Cerebellar cortex (tissue), 1 donor: Measurements from ENCODE around the gene RNF225.
A peak's percentile ranks its signal among the peaks of the same experiment; 100 is the strongest.
"Not testable (repeated sequence)": the region's sequence is repeated elsewhere in the genome, so short reads cannot be mapped to it uniquely, and the experiment has no call there.

Experiments used
- DNase-seq: peaks from one replicate; pipeline ENCODE4 v3.0.0-alpha.2; 2015; ENCODE audit warnings: low spot score

RNF225 gene

DNA sequence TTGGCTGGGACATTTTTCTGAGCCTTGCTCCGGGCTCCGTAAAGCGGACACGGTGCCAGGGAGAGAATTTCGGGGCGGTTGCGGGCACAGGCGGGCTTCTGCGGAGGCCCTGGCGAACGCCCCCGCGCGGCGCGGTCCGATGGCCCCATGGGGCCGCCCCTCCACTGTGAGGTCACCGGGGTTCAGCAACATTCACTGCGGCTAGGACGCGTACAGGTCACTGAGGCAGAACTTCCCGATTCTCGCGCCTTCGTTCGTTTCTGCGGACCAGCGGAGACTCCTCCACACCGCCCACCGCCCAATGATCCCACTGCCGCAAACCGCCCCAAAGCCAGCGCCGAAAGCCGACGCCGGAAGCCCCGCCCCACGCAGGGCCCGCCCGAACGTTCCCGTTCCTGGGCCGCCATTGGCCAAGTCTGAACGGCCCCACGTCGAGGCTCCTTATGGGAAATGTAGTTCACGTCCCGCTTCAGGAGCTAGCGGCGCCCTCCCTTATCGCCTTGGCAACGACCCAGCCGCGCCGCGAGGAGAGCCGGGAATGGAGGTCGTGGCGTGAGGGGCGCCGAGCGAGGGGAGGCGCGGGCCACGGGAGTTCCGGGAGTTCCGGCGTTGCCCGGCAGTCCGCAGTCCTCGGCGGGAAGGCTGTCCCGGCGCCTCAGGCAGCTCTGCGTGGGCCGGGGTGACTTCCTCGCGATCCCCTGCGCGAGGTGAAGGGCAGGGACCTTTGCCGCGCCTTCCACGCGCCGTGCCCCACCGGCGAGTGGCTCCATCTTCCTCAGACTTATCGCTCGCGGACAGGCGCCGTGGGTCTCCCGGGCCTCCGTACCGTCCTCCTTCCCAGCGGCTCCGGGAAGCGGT, 12.9 kb downstream of the RNF225 start, which contains the start of gene ZNF584:
TSS of gene ZNF584 (plus strand) at position 498 of the 858 bp plus-strand sequence. CDS start 499 bp downstream, outside the sequence.
- peak; percentile 98 for DNase-seq

DNA sequence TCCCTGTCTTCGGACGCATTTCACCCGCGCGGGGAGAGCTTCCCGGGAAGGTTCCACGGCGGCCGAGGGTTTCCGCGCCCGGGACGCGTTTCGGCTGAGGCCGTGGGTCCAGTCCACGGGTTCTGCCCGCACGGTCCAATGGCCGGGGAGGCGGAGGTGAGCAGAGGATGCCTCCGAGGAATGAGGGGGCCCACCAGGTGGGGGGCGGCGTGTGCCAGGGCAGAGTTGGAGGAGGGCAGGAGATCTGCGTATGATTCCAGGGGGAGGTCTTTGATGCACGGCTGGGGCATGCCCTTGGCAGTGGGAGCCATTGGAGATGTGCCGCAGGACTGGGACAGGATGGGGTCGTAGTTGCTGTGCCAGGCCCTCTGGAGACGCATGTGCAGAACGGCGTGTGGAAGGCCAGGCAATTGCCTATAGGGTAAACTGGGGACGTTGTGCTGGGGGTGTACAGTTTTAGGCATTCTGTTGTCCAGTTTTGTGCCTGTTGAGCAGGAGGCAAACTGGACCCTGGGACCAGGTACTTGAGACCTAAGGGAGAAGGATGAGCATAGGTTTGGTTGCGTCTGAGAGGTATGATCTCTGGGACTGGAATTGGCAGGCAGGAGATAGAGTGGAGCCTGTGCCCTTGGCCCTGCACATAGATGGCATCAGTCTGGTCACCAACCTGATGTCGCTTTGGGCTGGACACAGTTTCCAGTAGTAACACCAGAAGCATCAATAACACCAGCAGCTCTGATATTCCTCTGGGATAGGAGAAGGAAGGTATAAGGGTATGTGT, 13.7 kb downstream of the RNF225 start:
- peak; percentile 45 for DNase-seq

DNA sequence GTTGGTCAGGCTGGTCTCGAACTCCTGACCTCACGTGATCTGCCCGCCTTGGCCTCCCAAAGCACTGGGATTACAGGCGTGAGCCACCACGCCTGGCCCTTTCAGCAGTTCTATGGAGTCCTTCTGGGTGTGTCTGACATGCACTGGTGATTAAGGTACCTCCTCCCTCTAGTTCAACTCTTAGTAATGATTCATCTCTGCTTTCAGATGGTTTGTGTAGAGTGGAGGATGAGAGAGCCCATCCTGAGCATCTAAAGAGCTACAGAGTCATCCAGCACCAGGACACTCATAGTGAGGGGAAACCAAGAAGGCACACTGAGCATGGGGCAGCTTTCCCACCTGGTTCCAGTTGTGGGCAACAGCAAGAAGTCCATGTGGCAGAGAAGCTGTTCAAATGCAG, 21.1 kb downstream of the RNF225 start:
- DNase-seq, result no peak

DNA sequence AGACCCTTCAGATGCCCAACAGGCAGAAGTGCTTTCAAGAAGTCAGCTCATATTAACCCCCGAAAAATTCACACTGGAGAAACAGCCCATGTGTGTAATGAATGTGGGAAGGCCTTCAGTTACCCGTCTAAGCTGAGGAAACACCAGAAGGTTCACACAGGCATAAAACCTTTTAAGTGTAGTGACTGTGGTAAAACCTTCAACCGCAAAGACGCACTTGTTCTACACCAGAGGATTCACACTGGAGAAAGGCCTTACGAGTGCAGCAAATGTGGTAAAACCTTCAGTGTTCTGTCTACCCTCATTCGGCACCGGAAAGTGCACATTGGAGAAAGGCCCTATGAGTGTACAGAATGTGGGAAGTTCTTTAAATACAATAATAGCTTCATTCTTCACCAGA, 21.6 kb downstream of the RNF225 start:
- DNase-seq, result no peak

DNA sequence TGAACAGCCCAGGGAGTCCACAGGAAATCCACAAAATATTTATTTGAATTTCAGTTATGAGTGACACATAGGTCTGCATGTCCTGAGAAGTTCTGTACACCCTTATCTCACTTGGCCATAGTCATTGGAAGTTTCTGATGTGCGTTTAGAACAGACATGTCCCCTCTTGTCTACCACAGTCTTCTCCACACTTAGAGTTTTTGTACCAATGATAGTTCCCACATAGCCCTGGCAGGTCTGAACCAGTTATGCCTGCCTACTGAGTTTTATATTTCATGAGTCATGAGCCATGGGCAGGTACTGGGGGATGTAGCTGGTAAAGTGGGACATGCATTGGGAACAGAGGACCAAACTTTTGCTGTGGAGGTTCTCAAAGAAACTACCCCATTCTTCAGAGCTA, 33.2 kb downstream of the RNF225 start:
- no peak for DNase-seq

DNA sequence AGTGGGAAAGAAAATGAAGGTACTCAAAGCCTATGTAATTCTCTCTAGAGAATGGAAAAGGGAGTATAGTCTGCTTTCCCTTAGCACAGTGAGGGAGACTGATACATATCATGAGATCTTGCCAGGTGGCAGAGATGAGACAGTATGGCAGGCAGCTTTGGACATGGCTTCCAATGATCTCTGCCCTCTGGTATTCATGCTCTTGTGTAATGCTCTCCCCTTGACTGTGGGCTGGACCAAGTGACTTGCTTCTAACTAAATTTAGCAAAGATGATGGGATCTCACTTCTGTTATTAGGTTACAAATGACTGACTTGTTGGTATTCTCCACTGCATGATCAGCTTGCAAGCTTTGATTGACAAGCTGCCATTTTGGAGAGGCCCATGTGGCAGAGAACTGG, 34.3 kb downstream of the RNF225 start:
- no peak for DNase-seq

DNA sequence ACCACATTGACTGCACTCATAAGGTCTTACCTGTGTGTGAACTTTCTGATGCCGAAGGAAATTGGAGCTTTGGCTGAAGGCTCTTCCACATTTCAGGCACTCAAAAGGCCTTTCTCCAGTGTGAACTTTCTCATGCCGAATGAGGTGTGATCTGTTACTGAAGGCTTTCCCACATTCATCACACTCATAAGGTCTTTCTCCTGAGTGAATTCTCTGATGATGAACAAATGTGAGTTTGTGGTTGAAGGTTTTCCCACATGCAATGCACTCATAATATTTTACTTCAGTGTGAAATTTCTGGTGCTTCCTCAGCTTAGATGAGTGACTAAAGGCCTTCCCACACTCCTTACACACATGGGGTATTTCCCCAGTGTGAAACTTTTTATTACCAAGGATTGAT, 38.8 kb downstream of the RNF225 start:
- DNase-seq, result no peak

DNA sequence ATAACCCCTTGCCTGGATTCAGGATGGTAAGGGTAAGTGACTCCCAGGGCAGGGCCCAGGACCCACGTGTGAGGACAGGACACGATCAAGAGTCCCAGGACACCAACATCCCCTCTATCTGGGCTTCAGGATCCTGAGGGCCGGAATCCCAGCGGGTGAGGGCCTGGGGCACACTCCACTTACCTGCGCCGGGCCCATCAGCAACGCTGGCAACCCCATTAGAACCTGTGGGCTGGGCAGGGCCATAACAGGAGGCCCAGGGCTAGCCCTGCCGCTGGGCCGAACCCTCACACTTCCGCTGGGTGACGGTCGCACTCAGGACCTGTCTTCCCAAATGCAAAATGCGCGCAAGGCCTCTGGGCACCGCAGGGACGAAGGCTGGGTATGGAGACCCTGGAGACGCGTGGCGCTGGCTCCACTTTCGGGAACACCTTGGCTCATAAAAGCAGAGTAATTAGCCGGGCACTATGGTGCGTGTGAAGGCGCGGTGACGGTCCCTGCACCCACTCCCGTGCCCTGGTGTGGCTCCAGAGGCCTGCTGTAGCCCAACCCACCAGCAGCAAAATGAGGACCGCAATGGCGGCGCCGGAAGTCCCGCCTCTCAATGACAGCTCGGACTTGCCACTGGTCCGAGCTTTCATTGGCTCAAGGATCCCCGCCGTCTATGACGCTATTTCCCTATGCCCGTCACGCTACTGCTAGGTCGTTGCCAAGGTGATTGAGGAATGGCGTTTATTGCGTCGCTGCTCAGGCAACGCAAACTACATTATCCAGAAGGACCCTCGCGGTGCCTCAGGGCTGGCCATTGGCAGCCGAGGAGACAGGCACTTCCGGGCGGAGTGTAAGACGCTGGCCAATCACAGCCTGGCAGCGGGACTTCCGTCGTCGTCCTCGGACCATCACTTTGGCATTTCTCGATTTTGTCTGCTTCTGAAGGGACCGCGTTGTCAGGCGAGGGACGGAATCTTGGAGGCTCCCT, 44.4 kb downstream of the RNF225 start, which contains the start of gene ZNF132:
TSS of gene ZNF132 (minus strand) at position 578 of the 979 bp plus-strand sequence. CDS start at position 246, 332 bp downstream.
- DNase-seq, result peak; percentile 100

DNA sequence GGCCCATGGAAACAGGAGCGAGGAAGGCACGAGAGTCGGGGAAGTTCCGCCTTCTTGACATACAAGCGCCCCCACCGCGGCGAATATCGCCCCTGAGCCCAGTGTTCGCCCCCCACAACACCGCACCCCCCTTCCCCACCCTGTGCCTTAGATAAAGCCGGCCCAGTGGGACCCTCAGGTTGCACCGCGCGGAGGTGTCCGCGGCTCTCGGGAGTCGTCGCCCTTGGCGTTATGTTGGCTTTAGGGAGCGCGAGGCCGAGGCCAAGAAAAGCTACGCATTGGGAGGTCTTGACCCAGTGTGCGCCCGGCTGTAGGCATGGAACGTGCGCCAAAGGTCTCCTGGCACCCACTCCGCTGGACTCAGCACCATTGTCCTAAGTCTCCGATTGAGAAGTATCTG, 45.1 kb downstream of the RNF225 start:
- DNase-seq, result no peak

DNA sequence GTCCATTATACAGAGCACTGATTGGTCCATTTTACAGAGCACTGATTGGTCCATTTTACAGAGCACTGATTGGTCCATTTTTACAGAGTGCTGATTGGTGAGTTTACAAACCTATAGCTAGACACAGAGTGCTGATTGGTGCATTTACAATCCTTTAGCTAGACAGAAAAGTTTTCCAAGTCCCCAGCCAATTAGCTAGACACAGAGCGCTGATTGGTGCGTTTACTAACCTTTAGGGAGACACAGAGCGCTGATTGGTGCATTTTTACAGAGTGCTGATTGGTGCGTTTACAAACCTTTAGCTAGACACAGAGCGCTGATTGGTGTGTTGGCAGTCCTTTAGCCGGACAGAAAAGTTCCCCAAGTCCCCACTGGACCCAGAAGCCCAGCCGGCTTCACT, 47.5 kb downstream of the RNF225 start:
- DNase-seq, result not testable (repeated sequence)
